Right lobe of liver (tissue), 4 donors: ENCODE results near the gene SURF6.
"Not testable (repeated sequence)": the region's sequence is repeated elsewhere in the genome, so short reads cannot be mapped to it uniquely, and the experiment has no call there.

Experiments
- CTCF ChIP-seq, 4 donors: fragments of 200-600 bp in 3 of 4; fragments of 450-650 bp in 1 of 4; IDR thresholded peaks; one replicate each; pipeline versions ENCODE4 v1.5.1 to v1.8.0; 2016 to 2022; ENCODE audit warnings: antibody characterized with exemption in 4 of 4, mild to moderate bottlenecking in 2 of 4
- POLR2A ChIP-seq: fragments of 450-650 bp; IDR thresholded peaks from one replicate; pipeline ENCODE4 v1.6.1; 2017; ENCODE audit warnings: antibody characterized with exemption, mild to moderate bottlenecking
- donor health status: DM: no; HTN: no; CAD: no.
- donor health status: DM: no; HTN: no; CAD: no.
- donor health status: DM: no; HTN: yes; CAD: no.

- TF ChIP-seq CTCF (IDR thresholded peaks at IDR 0.05); POLR2A: not testable (repeated sequence)
These were observed 52.5 kb downstream of the SURF6 start for GRCh38 chr9:133283255-133284032.
